Globus pallidus (tissue), 1 donor: ENCODE results near the gene KRTAP5-7.
"Not testable (repeated sequence)": the region's sequence is repeated elsewhere in the genome, so short reads cannot be mapped to it uniquely, and the experiment has no call there.

ENCODE experiments used
- DNase-seq: peaks from one replicate; pipeline ENCODE4 v3.0.0-alpha.2; 2015; ENCODE audit warnings: low spot score

The KRTAP5-7 gene

GRCh38 chr11:71558996-71559395 is 31.9 kb downstream of the KRTAP5-7 start:
- peak; percentile 32 for DNase-seq

DNA sequence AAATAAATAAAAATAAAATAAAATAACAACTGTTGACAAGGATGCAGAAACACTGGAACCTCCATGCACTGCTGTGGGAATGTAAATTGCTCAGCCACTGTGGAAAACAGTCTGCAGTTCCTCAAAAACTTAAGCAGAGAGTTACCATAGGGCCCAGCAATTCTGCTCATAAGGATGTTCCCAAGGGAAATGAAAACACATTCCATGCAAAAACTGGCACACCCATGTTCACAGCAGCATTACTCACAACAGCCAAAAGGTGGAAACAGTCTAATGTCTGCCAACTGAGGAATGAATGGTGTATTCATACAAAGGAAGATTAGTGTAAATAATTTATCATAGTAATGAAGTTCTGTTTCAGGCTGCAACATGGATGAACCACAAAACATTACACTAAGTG is 35.1 kb downstream of the KRTAP5-7 start:
- no peak for DNase-seq

DNA sequence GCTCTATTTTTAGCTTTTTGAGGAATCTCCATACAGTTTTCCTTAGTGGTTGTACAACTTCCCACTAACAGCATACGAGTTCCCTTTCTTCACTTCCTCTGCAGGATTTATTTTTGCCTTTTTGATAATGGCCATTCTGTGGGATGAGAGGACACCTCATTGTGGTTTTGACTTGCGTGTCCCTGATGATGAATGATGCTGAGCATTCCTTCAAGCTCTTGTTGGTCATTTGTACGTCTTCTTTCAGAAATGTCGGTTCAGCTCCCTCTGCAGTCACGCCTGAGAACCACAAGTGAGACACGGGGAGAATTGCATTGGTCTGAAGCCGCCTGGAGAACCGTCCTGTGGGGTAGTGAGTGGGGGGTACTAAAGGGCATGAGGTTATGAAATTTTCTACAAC is 36.3 kb downstream of the KRTAP5-7 start:
- peak; percentile 15 for DNase-seq

DNA sequence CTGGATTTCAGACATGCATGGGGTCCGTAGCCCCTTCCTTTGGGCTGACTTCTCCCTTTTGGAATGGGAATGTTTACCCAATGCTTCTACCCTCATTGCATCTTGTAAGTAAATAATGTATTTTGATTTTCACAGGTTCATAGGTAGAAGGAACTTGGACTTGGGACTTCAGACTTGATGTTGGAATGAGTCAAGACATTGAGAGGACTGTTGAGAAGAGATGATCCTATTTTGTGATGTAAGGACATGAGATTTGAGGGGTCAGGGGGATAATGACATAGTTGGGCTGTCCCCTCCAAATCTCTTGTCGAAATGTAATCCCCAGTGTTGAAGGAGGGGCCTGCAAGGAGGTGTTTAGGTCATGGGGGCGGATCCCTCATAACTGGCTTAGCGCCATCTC is 37.4 kb downstream of the KRTAP5-7 start:
- no peak for DNase-seq

GRCh38 chr11:71565263-71565662 is 38.2 kb downstream of the KRTAP5-7 start, which contains the start of gene KRTAP5-10:
KRTAP5-10 (plus strand) TSS chr11:71565563; CDS start chr11:71565588, 25 bp downstream.
- no peak for DNase-seq

GRCh38 chr11:71566081-71566620 is 39.1 kb downstream of the KRTAP5-7 start:
- DNase-seq, result no peak

GRCh38 chr11:71566626-71567599 is 39.8 kb downstream of the KRTAP5-7 start:
- DNase-seq, result not testable (repeated sequence)

DNA sequence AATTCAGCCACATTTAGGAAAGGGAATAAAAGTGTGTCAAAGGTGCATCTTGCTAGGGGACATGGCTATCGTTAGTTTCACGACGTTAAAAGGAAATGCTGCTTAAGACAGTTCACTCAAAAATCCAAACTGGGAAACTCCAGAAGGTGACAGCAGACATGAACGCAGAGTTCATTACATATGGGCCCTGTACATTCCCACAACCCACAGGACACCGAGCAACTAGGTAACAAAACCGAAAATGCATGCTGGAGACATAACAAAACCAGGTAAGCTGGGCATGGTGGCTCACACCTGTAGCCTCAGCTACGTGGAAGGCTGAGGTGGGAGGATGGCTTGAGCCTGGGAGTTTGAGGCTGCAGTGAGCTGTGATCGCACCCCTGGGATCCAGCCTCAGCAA is 40.6 kb downstream of the KRTAP5-7 start:
- DNase-seq, result not testable (repeated sequence)

GRCh38 chr11:71568704-71569349 is 41.8 kb downstream of the KRTAP5-7 start:
- DNase-seq, result no peak

GRCh38 chr11:71571101-71571850 is 44.2 kb downstream of the KRTAP5-7 start:
- DNase-seq, result not testable (repeated sequence)

DNA sequence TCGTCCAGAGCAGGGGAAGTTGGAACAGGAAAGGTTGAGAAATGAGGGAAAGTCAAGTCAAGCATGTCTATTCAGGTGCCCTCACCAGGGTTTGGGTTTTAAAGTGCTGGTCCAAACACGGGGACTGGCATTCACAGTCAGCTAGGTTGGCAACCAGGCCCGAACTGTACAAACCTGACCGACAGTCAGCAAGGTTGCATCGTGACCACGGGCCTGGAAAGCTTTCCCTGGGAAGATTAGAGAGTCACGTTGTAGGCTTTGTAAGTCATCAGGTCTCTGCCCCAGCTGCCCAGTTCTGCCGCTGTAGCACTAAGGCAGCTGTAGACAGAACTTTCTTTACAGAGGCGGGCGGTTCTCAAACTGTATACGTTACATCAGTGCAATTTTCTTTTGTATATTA is 45.7 kb downstream of the KRTAP5-7 start:
- DNase-seq, result no peak

DNA sequence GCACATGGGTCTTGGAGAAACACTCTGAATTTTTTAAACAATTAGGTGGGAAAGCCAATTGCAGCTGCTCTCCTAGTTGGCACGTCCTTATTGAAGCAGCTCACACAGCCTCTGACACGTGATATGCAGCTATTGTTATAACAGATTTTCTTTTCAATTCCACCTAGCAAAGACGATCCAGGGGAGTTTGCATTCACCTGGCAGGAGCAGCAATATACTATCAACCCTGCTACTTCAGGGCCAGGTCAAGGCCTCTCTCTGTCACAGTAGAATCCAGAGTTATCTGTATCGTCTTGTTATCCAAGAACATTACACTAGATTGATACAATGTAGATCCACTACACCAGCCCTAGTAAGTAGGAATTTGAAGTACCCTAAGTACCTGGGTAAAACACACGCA is 47.4 kb downstream of the KRTAP5-7 start:
- DNase-seq, result no peak

DNA sequence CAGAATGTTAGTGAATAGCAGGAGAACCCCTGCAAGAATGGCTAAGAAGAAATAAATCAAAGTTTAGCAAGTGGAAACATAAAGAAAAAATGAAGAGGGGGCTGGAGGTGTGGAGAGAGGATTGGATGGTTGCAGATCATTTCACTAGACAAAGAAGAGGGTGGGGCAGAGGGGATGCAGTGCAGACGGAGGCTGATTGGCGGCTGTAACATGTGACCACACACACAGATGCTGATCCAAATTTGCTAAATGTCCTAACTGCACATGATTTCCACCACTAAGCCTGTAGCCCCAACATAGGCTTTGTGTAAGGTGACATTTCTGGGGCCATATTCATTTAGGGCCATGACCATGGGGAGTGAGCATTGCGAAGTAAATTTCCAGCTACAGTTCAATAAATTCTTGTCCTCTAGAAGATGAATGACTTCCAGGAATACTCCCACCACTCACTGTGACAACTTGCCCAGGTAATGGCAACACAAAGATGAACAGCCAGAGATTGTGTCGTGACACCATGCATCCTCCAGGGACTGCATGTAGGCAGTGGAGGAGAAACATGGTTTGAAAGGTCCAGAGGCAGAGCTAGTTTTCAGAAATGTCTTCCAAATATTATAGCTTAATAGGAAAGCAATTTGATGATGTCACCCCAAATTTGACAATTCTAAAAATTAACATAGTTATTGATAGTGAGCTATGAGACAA is 48.8 kb downstream of the KRTAP5-7 start:
- DNase-seq, result no peak

- DNase-seq, result not testable (repeated sequence)
These were observed 49.8 kb downstream of the KRTAP5-7 start for GRCh38 chr11:71576688-71577465.

GRCh38 chr11:71577469-71578004 is 50.5 kb downstream of the KRTAP5-7 start:
- no peak for DNase-seq
